ENCODE results near the gene PER3.

DNA sequence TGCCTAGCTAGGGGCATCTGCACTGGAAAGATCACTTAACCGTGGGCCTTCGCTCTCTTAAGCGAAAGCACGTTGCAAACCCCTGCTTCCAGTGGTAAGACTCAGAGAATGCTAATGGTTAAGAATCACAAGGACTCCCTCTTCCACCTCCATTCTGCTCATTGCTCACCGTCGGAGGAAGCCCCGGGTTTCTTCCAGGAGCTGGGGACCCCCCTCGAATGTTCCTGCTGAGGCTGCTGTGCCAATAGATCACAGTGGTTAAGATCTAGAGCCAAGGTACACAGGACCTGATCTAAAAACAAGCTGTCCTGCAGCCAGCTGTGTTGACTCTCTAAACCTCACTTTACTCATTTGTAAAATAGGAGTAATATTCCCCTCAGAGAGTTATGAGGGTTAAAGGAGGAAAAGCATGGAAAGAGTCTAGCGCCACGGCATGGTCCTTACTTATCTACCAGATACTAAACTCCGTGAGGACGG lies 12.2 kb upstream of the PER3 start:
- no peak for TF ChIP-seq EP300 (conservative IDR thresholded peaks at IDR 0.05; ENCODE audit: poor library complexity, severe bottlenecking)
- no peak for TF ChIP-seq POLR2AphosphoS5 (IDR thresholded peaks at IDR 0.05)
- TF ChIP-seq CTCF (IDR thresholded peaks at IDR 0.05; ENCODE audit: poor library complexity, severe bottlenecking), result no peak
- TF ChIP-seq RAD21 (conservative IDR thresholded peaks at IDR 0.05), result no peak

Data from neural cell (in vitro differentiated cells).